Upper lobe of right lung (tissue), 1 donor: ENCODE results near the gene SIGLEC11. TPM values are rescaled to one million over a fixed set of nuclear protein-coding genes. Genes with fewer than 3 reads are reported as not detected.

ENCODE experiments used
- ATAC-seq: fragments of 200-7000 bp; cut with Tn5 transposase; one replicate; pipeline ENCODE4 v1.9.1; 2020; ENCODE audit warnings: mild to moderate bottlenecking, moderate library complexity
- DNase-seq: peaks from one replicate; pipeline ENCODE4 v3.0.0-alpha.2; 2020
- H3K27ac ChIP-seq: fragments of 200-600 bp; one replicate; pipeline ENCODE4 v1.8.0; 2022
- H3K27me3 ChIP-seq: fragments of 200-600 bp; one replicate; pipeline ENCODE4 v1.8.0; 2022; ENCODE audit warnings: mild to moderate bottlenecking
- H3K36me3 ChIP-seq: fragments of 200-600 bp; one replicate; pipeline ENCODE4 v1.8.0; 2022
- H3K4me1 ChIP-seq: fragments of 200-600 bp; one replicate; pipeline ENCODE4 v1.8.0; 2022
- H3K4me3 ChIP-seq: fragments of 200-600 bp; one replicate; pipeline ENCODE4 v1.8.0; 2022; ENCODE audit warnings: mild to moderate bottlenecking
- H3K9me3 ChIP-seq: fragments of 200-600 bp; one replicate; pipeline ENCODE4 v1.8.0; 2022
- CTCF ChIP-seq: fragments of 200-600 bp; IDR thresholded peaks from one replicate; pipeline ENCODE4 v1.8.0; 2022; ENCODE audit warnings: antibody characterized with exemption
- intact Hi-C: fragments of 100-400 bp; cut with DNase I; formaldehyde crosslinking; loops from one replicate; pipeline ENCODE4 v1.11.0; 2022
- total RNA-seq: library from RNA; stranded (reverse); fragmentation: NEBNext Ultra II Directional; extraction: Animal tissue kit (Norgen Biotek cat#: 25700); gene quantifications from one replicate; pipeline ENCODE4 v1.2.1, GENCODE V29; 2021
- donor health status: DM: no; HTN: yes; CAD: no; lungs with severe emphysema.

The SIGLEC11 gene
- total RNA-seq, 1 donor from 2014 or later = 2.5 TPM

- DNase-seq = no peak
- intact Hi-C loops = no loop called here
- Histone ChIP-seq H3K36me3 (peaks cover 7% of the 10 kb centered on the region), H3K9me3 (no peaks in the 10 kb centered on the region), H3K4me1 (peaks cover 9% of the 10 kb centered on the region), H3K27ac (no peak overlapping the region), H3K4me3 (no peak overlapping the region), H3K27me3 (no peaks in the 10 kb centered on the region)
- no peak for ATAC-seq
- TF ChIP-seq CTCF = no peak
Measured at GRCh38 chr19:49931293-49932040, 29.5 kb downstream of the SIGLEC11 start.

GRCh38 chr19:49930483-49931011, 30.4 kb downstream of the SIGLEC11 start:
- intact Hi-C loops = no loop called here
- ATAC-seq (no peak), DNase-seq (no peak)
- H3K27ac ChIP-seq = no peak overlapping the region
- no peaks in the 10 kb centered on the region for H3K27me3 ChIP-seq
- TF ChIP-seq CTCF = no peak
- peak overlapping the region; percentile 94 for H3K4me3 ChIP-seq
- H3K9me3 ChIP-seq = no peaks in the 10 kb centered on the region
- H3K4me1 ChIP-seq = peaks cover 9% of the 10 kb centered on the region
- H3K36me3 ChIP-seq = peaks cover 13% of the 10 kb centered on the region

GRCh38 chr19:49929611-49930482, 31.1 kb downstream of the SIGLEC11 start:
- Histone ChIP-seq H3K9me3 (no peaks in the 10 kb centered on the region), H3K4me1 (peaks cover 9% of the 10 kb centered on the region), H3K36me3 (peaks cover 20% of the 10 kb centered on the region), H3K4me3 (peak overlapping the region; percentile 94), H3K27me3 (no peaks in the 10 kb centered on the region), H3K27ac (peak overlapping the region; percentile 92)
- ATAC-seq = peak; percentile 94
- intact Hi-C loops = no loop called here
- peak; percentile 93 for DNase-seq
- peak; percentile 7 for TF ChIP-seq CTCF

- TF ChIP-seq CTCF = no peak
- peak within 1 kb of the TSS; percentile 92 for H3K27ac ChIP-seq
- no peaks in the 10 kb centered on the region for H3K9me3 ChIP-seq
- no peaks in the 10 kb centered on the region for H3K27me3 ChIP-seq
- peak; percentile 73 for ATAC-seq
- H3K4me1 ChIP-seq = peaks cover 9% of the 10 kb centered on the region
- peak; percentile 95 for DNase-seq
- H3K36me3 ChIP-seq = peaks cover 27% of the 10 kb centered on the region
- peak within 1 kb of the TSS; percentile 94 for H3K4me3 ChIP-seq
- intact Hi-C loops = no loop called here
Measured at GRCh38 chr19:49929121-49929610, 31.8 kb downstream of the SIGLEC11 start, which contains the start of the genes ATF5 and NUP62. TSS of gene ATF5 (plus strand) at chr19:49929205. CDS start at chr19:49930851, 1,646 bp downstream. TSS of gene NUP62 (minus strand) at chr19:49929504. CDS start at chr19:49909807, 19,697 bp downstream.

- H3K9me3 ChIP-seq = no peaks in the 10 kb centered on the region
- intact Hi-C loops = no loop called here
- H3K36me3 ChIP-seq = peaks cover 39% of the 10 kb centered on the region
- H3K4me1 ChIP-seq = peaks cover 9% of the 10 kb centered on the region
- peak overlapping the region; percentile 8 for H3K27ac ChIP-seq
- no peak for TF ChIP-seq CTCF
- no peaks in the 10 kb centered on the region for H3K27me3 ChIP-seq
- DNase-seq (no peak), ATAC-seq (no peak)
- peak overlapping the region; percentile 94 for H3K4me3 ChIP-seq
Measured at GRCh38 chr19:49927526-49928264, 33.3 kb downstream of the SIGLEC11 start.
